Measurements from ENCODE around the gene TTC8. TPM values are rescaled to one million over a fixed set of nuclear protein-coding genes. Genes with fewer than 3 reads are reported as not detected.
A peak's percentile ranks its signal among the peaks of the same experiment; 100 is the strongest.

TTC8 gene
- total RNA-seq, 1 experiment from 2014 or later: 12.4 TPM

DNA sequence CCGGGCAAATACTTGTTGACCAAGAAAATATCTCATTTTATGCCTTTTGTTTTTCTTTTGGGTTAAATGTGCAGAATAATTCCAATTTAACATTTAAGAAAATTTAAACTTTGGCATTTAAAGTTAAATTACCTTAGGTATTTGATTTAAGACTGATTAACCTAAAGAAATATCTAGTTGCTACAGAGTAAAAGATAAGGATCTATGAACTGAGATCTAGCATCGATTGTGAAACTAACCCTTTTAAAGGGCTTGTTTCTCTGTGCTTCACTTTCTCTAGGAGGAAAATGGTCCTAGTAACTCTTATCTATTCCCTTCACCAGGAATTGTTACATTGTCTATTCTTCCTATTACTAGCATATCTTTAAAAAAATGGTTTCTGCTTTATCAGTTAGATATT, 2.6 kb upstream of the TTC8 start:
- Histone ChIP-seq H3K27me3 (ENCODE audit: control insufficient read depth, insufficient read depth, low read length) (peaks cover 2% of the 10 kb centered on the region; the same call in 1 of the 2 replicates), H3K27ac (ENCODE audit: low read length) (no peak overlapping the region), H3K4me3 (ENCODE audit: low read depth in 2 of 2, low read length in 2 of 2) (no peak overlapping the region), H3K9me3 (ENCODE audit: control insufficient read depth, insufficient read depth, low read depth, low read length) (no peaks in the 10 kb centered on the region), H3K4me1 (ENCODE audit: control insufficient read depth, insufficient read depth, low read length) (no peaks in the 10 kb centered on the region), H3K36me3 (ENCODE audit: control insufficient read depth, insufficient read depth, low read length) (no peaks in the 10 kb centered on the region; the same call in 1 of the 2 replicates)
- intact Hi-C loops (cut with micrococcal nuclease; ENCODE audit: unreplicated experiment): no loop called here
- ChIA-PET CTCF (no interaction called here), POLR2A (no interaction called here)
- BruUV-seq (replicated peaks): no TSS peak
- ATAC-seq (no peak), DNase-seq (ENCODE audit: low read depth, low spot score) (no peak)
- in situ Hi-C loops (cut with HindIII; ENCODE audit: low pct_unique_long_range_greater_than_20kb, low sequenced_read_pairs): no loop called here
- TF ChIP-seq POLR2AphosphoS5 (IDR thresholded peaks at IDR 0.05; ENCODE audit: low read depth, low read length) (no peak), TCF7L2 (IDR thresholded peaks at IDR 0.05; ENCODE audit: low read depth, low read length) (no peak), SIN3A (IDR thresholded peaks at IDR 0.05; ENCODE audit: borderline replicate concordance, insufficient read depth, low read depth, low read length) (no peak), REST (IDR thresholded peaks at IDR 0.05; ENCODE audit: insufficient read depth in 1 of 2, low read depth in 2 of 2, low read length in 1 of 2) (no peak)
- TF ChIP-seq, protein P1, sequence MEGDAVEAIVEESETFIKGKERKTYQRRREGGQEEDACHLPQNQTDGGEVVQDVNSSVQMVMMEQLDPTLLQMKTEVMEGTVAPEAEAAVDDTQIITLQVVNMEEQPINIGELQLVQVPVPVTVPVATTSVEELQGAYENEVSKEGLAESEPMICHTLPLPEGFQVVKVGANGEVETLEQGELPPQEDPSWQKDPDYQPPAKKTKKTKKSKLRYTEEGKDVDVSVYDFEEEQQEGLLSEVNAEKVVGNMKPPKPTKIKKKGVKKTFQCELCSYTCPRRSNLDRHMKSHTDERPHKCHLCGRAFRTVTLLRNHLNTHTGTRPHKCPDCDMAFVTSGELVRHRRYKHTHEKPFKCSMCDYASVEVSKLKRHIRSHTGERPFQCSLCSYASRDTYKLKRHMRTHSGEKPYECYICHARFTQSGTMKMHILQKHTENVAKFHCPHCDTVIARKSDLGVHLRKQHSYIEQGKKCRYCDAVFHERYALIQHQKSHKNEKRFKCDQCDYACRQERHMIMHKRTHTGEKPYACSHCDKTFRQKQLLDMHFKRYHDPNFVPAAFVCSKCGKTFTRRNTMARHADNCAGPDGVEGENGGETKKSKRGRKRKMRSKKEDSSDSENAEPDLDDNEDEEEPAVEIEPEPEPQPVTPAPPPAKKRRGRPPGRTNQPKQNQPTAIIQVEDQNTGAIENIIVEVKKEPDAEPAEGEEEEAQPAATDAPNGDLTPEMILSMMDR (IDR thresholded peaks at IDR 0.05): no peak

DNA sequence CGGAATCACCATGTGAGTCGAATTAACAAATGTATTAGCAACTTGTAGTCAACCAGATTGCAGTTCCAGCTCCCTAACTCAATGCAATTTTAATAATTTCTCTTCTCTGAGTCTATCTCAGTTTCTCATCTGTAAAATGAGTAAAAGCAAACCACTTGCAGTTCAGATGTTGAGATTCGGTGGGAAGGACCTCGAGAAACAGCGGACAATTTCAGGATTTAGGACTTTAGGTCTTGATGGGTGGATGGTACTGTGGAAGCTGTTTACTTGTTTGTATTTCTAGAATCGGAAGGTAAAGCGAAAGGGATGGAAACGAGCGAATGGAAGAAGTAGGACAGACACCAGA, 510 bp upstream of the TTC8 start:
- H3K9me3 ChIP-seq (ENCODE audit: control insufficient read depth, insufficient read depth, low read depth, low read length): no peaks in the 10 kb centered on the region
- ChIA-PET POLR2A (no interaction called here), CTCF (no interaction called here)
- H3K27me3 ChIP-seq (ENCODE audit: control insufficient read depth, insufficient read depth, low read length): peaks cover under 1% of the 10 kb centered on the region; the same call in 1 of the 2 replicates
- TF ChIP-seq REST (IDR thresholded peaks at IDR 0.05; ENCODE audit: insufficient read depth in 1 of 2, low read depth in 2 of 2, low read length in 1 of 2) (no peak), TCF7L2 (IDR thresholded peaks at IDR 0.05; ENCODE audit: low read depth, low read length) (no peak), POLR2AphosphoS5 (IDR thresholded peaks at IDR 0.05; ENCODE audit: low read depth, low read length) (no peak), SIN3A (IDR thresholded peaks at IDR 0.05; ENCODE audit: borderline replicate concordance, insufficient read depth, low read depth, low read length) (no peak)
- TF ChIP-seq, protein P1 (IDR thresholded peaks at IDR 0.05): no peak
- BruUV-seq (replicated peaks): no TSS peak
- H3K4me1 ChIP-seq (ENCODE audit: control insufficient read depth, insufficient read depth, low read length): no peaks in the 10 kb centered on the region
- in situ Hi-C loops (cut with HindIII; ENCODE audit: low pct_unique_long_range_greater_than_20kb, low sequenced_read_pairs): no loop called here
- peak overlapping the region; percentile 74 to 81 for H3K4me3 ChIP-seq (ENCODE audit: low read depth in 2 of 2, low read length in 2 of 2)
- ATAC-seq (no peak), DNase-seq (ENCODE audit: low read depth, low spot score) (no peak)
- H3K27ac ChIP-seq (ENCODE audit: low read length): peak overlapping the region; percentile 66
- intact Hi-C loops (cut with micrococcal nuclease; ENCODE audit: unreplicated experiment): no loop called here
- no peaks in the 10 kb centered on the region; the same call in 1 of the 2 replicates for H3K36me3 ChIP-seq (ENCODE audit: control insufficient read depth, insufficient read depth, low read length)
